Activated T-helper 17 cell treated with anti-CD3 and anti-CD28 coated beads, Interleukin-2, amount 50 U/mL, for 72 hours (primary cell): ENCODE data around the gene CCSER2. TPM values are rescaled to one million over a fixed set of nuclear protein-coding genes. Genes with fewer than 3 reads are reported as not detected.
"Not testable (repeated sequence)": the region's sequence is repeated elsewhere in the genome, so short reads cannot be mapped to it uniquely, and the experiment has no call there.

ENCODE experiments used
- ATAC-seq: fragments of 150-1000 bp; cut with Tn5 transposase; replicated peaks from 2 replicates; pipeline ENCODE4 v1.10.0; 2021; ENCODE audit warnings: mild to moderate bottlenecking, moderate library complexity
- H3K27ac Mint-ChIP-seq: one replicate; pipeline ENCODE4 v1.8.0; 2022; ENCODE audit warnings: mixed read lengths
- H3K27me3 Mint-ChIP-seq: one replicate; pipeline ENCODE4 v1.8.0; 2022; ENCODE audit warnings: mixed read lengths
- H3K36me3 Mint-ChIP-seq: one replicate; pipeline ENCODE4 v1.8.0; 2022; ENCODE audit warnings: low read depth, mild to moderate bottlenecking, mixed read lengths
- H3K4me1 Mint-ChIP-seq: one replicate; pipeline ENCODE4 v1.8.0; 2022; ENCODE audit warnings: mixed read lengths
- H3K4me3 Mint-ChIP-seq: one replicate; pipeline ENCODE4 v1.8.0; 2022; ENCODE audit warnings: mild to moderate bottlenecking, mixed read lengths
- H3K9me3 Mint-ChIP-seq: one replicate; pipeline ENCODE4 v1.8.0; 2022; ENCODE audit warnings: mixed read lengths
- total RNA-seq, 2 donors: library from RNA; stranded (reverse); gene quantifications; one replicate each; pipeline ENCODE4 v1.2.3, GENCODE V29; 2022

CCSER2 gene
- total RNA-seq, 2 donors from 2014 or later, result 47.5 to 107 TPM

GRCh38 chr10:84499039-84499438, 170.7 kb downstream of the CCSER2 start:
- Mint-ChIP-seq H3K36me3 (peaks cover 46% of the 10 kb centered on the region), H3K4me1 (peaks cover 25% of the 10 kb centered on the region)
- H3K27ac Mint-ChIP-seq, H3K9me3 Mint-ChIP-seq, H3K4me3 Mint-ChIP-seq, ATAC-seq, H3K27me3 Mint-ChIP-seq: not testable (repeated sequence)

DNA sequence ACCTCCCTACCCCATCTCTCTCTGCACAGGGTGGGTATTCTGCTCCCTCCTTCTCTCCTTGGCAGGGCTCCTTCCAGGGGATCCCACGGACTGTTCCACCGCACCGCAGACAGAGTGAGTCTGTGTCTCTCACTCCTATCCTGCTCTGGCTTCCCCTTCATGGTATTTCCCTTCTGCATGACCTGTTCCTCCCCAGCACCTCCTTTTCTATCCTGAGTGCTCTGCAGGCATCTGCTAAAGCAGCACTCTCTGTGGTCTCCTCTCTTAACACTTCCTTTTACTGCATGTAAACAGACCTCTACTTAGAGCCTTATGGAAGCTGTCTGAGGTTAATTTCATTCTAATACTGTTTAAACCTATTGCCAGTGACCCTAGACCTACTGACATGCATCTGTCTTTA, 171.5 kb downstream of the CCSER2 start:
- Mint-ChIP-seq H3K27me3 (no peaks in the 10 kb centered on the region), H3K27ac (peak overlapping the region; percentile 37), H3K36me3 (peaks cover 45% of the 10 kb centered on the region), H3K4me1 (peaks cover 25% of the 10 kb centered on the region), H3K4me3 (no peak overlapping the region), H3K9me3 (no peaks in the 10 kb centered on the region)
- no peak for ATAC-seq

DNA sequence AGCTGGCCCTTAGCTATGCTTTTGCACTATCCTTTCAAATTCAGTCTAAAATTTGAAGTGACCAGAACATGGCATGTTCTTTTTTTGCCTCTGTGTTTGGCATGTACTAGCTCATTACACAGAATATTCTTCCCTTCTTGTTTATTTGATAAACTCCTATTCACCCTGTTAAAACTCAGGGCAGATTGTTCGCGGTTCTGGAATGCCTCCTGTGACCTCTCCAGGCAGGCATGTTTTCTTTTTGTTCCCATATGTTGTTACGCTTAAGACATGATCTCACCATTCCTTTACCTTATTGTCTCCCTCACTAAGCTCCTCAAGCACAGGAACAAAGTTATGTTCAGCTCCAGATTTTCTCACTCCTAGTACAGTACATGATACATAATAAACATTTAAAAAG, 181.7 kb downstream of the CCSER2 start:
- no peak for ATAC-seq
- no peak overlapping the region for H3K4me3 Mint-ChIP-seq
- no peak overlapping the region for H3K27ac Mint-ChIP-seq
- no peaks in the 10 kb centered on the region for H3K27me3 Mint-ChIP-seq
- no peaks in the 10 kb centered on the region for H3K4me1 Mint-ChIP-seq
- H3K36me3 Mint-ChIP-seq, result peaks cover 52% of the 10 kb centered on the region
- no peaks in the 10 kb centered on the region for H3K9me3 Mint-ChIP-seq

DNA sequence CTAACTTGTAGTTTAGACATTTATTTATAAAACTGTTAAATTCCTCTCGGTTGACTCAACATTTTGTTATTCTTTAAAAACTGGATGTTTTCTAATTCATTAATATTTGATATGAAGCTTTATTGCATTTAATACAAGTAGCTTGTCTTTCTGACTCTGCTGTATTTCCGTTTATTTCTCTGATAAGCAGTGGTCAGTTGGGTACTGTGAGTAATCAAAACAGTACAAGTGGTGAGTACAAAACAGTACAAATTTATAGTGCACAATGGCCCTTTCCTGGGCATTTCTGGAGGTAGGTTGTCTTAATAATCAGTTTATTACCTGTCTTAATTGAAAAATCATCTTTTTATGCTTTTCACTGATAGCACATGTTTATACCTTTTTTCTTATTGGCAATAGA, 182.7 kb downstream of the CCSER2 start:
- H3K27me3 Mint-ChIP-seq, result no peaks in the 10 kb centered on the region
- no peak for ATAC-seq
- H3K27ac Mint-ChIP-seq, result no peak overlapping the region

GRCh38 chr10:84511709-84512285, 183.4 kb downstream of the CCSER2 start:
- peaks cover 68% of the 10 kb centered on the region for H3K36me3 Mint-ChIP-seq
- ATAC-seq, result no peak
- no peaks in the 10 kb centered on the region for H3K9me3 Mint-ChIP-seq
- peak overlapping the region; percentile 54 for H3K27ac Mint-ChIP-seq
- no peak overlapping the region for H3K4me3 Mint-ChIP-seq
- H3K27me3 Mint-ChIP-seq, result no peaks in the 10 kb centered on the region
- H3K4me1 Mint-ChIP-seq, result no peaks in the 10 kb centered on the region

More for the DNA sequence above, 182.7 kb downstream of the CCSER2 start:
- no peaks in the 10 kb centered on the region for H3K9me3 Mint-ChIP-seq
- H3K4me3 Mint-ChIP-seq, result no peak overlapping the region
- H3K36me3 Mint-ChIP-seq, result peaks cover 61% of the 10 kb centered on the region
- no peaks in the 10 kb centered on the region for H3K4me1 Mint-ChIP-seq

GRCh38 chr10:84517554-84517953, 189.2 kb downstream of the CCSER2 start:
- Mint-ChIP-seq H3K9me3 (no peaks in the 10 kb centered on the region), H3K4me3 (no peak overlapping the region), H3K36me3 (peaks cover 54% of the 10 kb centered on the region), H3K4me1 (peaks cover 7% of the 10 kb centered on the region), H3K27me3 (no peaks in the 10 kb centered on the region), H3K27ac (peak overlapping the region; percentile 58)
- no peak for ATAC-seq

DNA sequence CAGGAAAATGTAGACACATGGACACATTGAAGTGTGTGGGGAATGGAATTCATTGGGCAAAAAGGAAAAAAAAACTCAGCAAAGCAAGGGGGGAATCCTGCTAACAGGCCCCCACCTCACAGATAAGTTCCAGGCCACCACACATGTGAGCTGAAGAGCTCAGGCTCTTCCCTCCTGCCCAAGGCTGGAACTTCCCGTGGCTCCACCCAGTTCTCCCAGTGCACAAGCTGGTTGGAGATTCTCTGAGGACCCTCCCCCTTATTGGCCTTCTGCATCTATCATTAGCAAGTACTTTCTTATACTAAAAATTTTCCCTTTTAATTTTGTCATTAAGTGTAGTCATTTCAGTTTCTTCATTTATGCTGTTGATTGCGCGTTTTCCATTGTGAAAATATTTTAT, 190.8 kb downstream of the CCSER2 start:
- Mint-ChIP-seq H3K9me3 (no peaks in the 10 kb centered on the region), H3K4me1 (peaks cover 7% of the 10 kb centered on the region), H3K36me3 (peaks cover 37% of the 10 kb centered on the region), H3K4me3 (no peak overlapping the region), H3K27ac (no peak overlapping the region), H3K27me3 (no peaks in the 10 kb centered on the region)
- ATAC-seq, result no peak

DNA sequence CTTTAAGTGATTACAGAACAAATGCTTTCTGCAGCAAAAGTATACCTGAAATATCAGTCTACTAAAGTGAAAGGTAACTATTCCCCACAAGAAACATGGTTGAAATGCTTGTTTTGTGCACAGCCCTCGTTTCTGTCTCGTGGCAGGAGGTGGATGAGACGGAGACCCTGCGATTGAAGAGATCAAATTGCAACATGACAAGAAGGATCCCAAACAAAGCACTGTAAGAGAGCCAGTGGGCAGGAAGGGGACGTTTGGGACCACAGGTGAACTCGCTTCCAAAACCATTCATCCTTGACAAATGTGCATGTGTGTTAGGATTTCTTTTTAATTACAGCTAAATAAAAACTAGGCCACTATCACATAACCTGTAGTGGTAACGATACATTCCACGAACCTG, 192.6 kb downstream of the CCSER2 start:
- H3K36me3 Mint-ChIP-seq, result peaks cover 24% of the 10 kb centered on the region

GRCh38 chr10:84521468-84521867, 193.1 kb downstream of the CCSER2 start:
- Mint-ChIP-seq H3K9me3 (peaks cover 4% of the 10 kb centered on the region), H3K27me3 (no peaks in the 10 kb centered on the region), H3K4me3 (no peak overlapping the region), H3K4me1 (peaks cover 7% of the 10 kb centered on the region), H3K27ac (no peak overlapping the region), H3K36me3 (peaks cover 19% of the 10 kb centered on the region)
- no peak for ATAC-seq

More for the DNA sequence above, 192.6 kb downstream of the CCSER2 start:
- no peak overlapping the region for H3K4me3 Mint-ChIP-seq
- peaks cover 4% of the 10 kb centered on the region for H3K9me3 Mint-ChIP-seq
- H3K27me3 Mint-ChIP-seq, result no peaks in the 10 kb centered on the region
- no peak for ATAC-seq
- peak overlapping the region; percentile 65 for H3K27ac Mint-ChIP-seq
- peaks cover 7% of the 10 kb centered on the region for H3K4me1 Mint-ChIP-seq

GRCh38 chr10:84522612-84523462, 194.4 kb downstream of the CCSER2 start:
- peaks cover 4% of the 10 kb centered on the region for H3K9me3 Mint-ChIP-seq
- no peaks in the 10 kb centered on the region for H3K27me3 Mint-ChIP-seq
- peaks cover 7% of the 10 kb centered on the region for H3K36me3 Mint-ChIP-seq
- ATAC-seq, result no peak
- no peak overlapping the region for H3K27ac Mint-ChIP-seq
- H3K4me1 Mint-ChIP-seq, result peaks cover 7% of the 10 kb centered on the region
- H3K4me3 Mint-ChIP-seq, result no peak overlapping the region

DNA sequence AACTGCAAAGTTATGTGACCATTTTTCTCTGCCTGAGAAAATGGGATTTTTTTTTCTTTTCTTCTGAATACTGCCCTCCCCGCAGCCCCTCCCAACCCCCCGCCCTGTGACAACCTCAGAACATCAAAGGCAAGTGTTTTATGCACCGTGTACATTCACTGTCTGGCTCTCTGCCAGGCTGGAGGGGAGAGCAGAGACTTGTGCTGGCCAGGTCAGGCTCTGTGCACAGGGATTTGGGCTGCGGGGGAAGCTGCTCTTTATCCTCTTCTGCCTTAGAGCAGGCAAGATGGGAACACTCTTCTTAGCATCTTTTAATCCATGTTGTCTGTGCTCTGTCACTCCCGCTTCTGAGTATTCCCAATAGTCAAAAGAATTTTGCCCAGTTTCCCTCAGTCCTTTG, 195.1 kb downstream of the CCSER2 start:
- ATAC-seq, result no peak
- Mint-ChIP-seq H3K36me3 (peaks cover 4% of the 10 kb centered on the region), H3K4me1 (peaks cover 7% of the 10 kb centered on the region), H3K4me3 (no peak overlapping the region), H3K27ac (no peak overlapping the region), H3K27me3 (no peaks in the 10 kb centered on the region), H3K9me3 (peaks cover 4% of the 10 kb centered on the region)

GRCh38 chr10:84524435-84524834, 196.0 kb downstream of the CCSER2 start:
- ATAC-seq, result no peak
- Mint-ChIP-seq H3K27me3 (no peaks in the 10 kb centered on the region), H3K4me3 (no peak overlapping the region), H3K4me1 (peaks cover 7% of the 10 kb centered on the region), H3K9me3 (peaks cover 4% of the 10 kb centered on the region), H3K36me3 (peaks cover 4% of the 10 kb centered on the region), H3K27ac (no peak overlapping the region)

DNA sequence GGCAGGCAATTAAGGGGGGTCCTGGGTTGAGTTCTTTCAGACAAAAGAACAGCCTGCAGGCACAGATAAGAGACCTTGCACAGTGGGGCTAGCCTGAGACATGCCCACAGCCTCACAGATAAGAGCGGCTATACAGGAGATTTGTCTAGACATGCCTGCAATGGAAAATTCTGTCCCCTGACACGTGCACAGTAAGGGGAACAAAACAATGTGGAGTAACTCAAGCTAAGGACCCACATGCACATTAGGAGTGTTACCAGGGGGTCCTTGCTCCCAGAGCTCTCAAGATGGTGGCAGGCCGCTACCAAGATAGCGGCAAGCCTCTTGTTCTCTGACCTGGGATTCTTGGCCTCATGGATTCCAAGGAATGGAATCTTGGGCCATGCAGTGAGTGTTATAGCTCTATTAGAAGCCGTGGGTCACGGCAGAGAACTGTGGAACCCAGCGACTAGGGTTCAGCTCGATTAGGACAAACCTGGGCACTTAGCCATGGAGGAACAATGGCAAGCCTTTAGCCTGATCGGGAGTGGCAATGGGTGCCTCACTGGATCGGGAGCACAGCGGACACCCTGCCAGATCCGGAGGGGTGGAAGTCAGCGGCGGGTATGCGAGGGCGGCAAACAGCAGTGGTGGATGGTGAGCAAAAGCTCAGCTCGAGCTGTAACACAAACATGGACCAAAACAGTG, 196.9 kb downstream of the CCSER2 start:
- peaks cover 4% of the 10 kb centered on the region for H3K36me3 Mint-ChIP-seq
- H3K4me1 Mint-ChIP-seq, result peaks cover 7% of the 10 kb centered on the region
- H3K4me3 Mint-ChIP-seq, result no peak overlapping the region
- peaks cover 4% of the 10 kb centered on the region for H3K9me3 Mint-ChIP-seq
- ATAC-seq, result no peak
- H3K27me3 Mint-ChIP-seq, result no peaks in the 10 kb centered on the region
- no peak overlapping the region for H3K27ac Mint-ChIP-seq

GRCh38 chr10:84525807-84526182, 197.4 kb downstream of the CCSER2 start:
- H3K4me3 Mint-ChIP-seq, H3K36me3 Mint-ChIP-seq, H3K4me1 Mint-ChIP-seq, H3K27ac Mint-ChIP-seq, H3K27me3 Mint-ChIP-seq, ATAC-seq, H3K9me3 Mint-ChIP-seq: not testable (repeated sequence)

GRCh38 chr10:84527386-84527785, 199.0 kb downstream of the CCSER2 start:
- H3K9me3 Mint-ChIP-seq, H3K36me3 Mint-ChIP-seq, H3K27ac Mint-ChIP-seq, H3K4me3 Mint-ChIP-seq, ATAC-seq, H3K27me3 Mint-ChIP-seq, H3K4me1 Mint-ChIP-seq: not testable (repeated sequence)
